ENCODE results near the gene SLC22A1. TPM values are rescaled to one million over a fixed set of nuclear protein-coding genes. Genes with fewer than 3 reads are reported as not detected.
A peak's percentile ranks its signal among the peaks of the same experiment; 100 is the strongest.

Gene SLC22A1
- total and polyA plus RNA-seq, 2 of the 4 experiments (the other 2 are of a cell fraction), result 0.10 TPM; not detected in 1

DNA sequence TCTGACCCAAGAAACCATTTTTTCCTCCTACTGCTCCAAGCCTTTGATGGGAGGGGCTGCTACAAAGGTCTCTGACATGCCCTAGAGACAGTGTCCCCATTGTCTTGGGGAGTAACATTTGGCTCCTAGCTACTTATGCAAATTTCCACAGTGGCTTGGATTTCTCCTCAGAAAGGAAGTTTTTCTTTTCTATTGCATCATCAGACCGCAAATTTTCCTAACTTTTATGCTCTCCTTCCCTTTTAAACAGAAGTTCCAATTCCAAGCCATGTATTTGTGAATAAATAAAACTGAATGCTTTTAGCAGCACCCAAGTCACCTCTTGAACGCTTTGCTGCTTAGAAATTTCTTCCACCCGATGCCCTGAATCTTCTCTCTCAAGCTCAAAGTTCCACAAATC, 86.0 kb downstream of the SLC22A1 start:
- Histone ChIP-seq H3K4me2 (ENCODE audit: low read depth, low read length) (no peak overlapping the region), H2BK20ac (ENCODE audit: low read depth, low read length) (no peak overlapping the region), H2AK9ac (replicated peaks; ENCODE audit: low read depth, low read length, poor library complexity) (no peak overlapping the region), H2BK120ac (ENCODE audit: low read depth, low read length) (no peak overlapping the region), H4K5ac (ENCODE audit: low read depth, low read length) (no peak overlapping the region), H3K27me3 (ENCODE audit: control insufficient read depth, insufficient read depth, low read length) (no peaks in the 10 kb centered on the region), H2BK15ac (ENCODE audit: low read depth, low read length) (no peak overlapping the region), H3K9me1 (ENCODE audit: insufficient read depth, low read length) (no peaks in the 10 kb centered on the region), H3K79me1 (ENCODE audit: low read depth in 1 of 2, low read length in 2 of 2) (no peaks in the 10 kb centered on the region), H3K18ac (ENCODE audit: low read depth, low read length) (no peak overlapping the region), H2AFZ (replicated peaks; ENCODE audit: low read length, poor library complexity) (no peak overlapping the region), H4K91ac (ENCODE audit: insufficient read depth, low read depth, low read length) (no peak overlapping the region), H3K36me3 (ENCODE audit: control insufficient read depth, insufficient read depth, low read length) (no peaks in the 10 kb centered on the region), H3K56ac (ENCODE audit: extremely low read depth, insufficient read depth, low read length) (no peak overlapping the region), H4K8ac (ENCODE audit: low read depth in 2 of 2, low read length in 2 of 2) (no peak overlapping the region), H3K23ac (ENCODE audit: low read depth, low read length) (no peak overlapping the region), H3K4me1 (ENCODE audit: control insufficient read depth, insufficient read depth, low read length) (no peaks in the 10 kb centered on the region), H3K4me3 (ENCODE audit: insufficient read depth, low read depth, low read length) (no peak overlapping the region), H3K9me3 (ENCODE audit: control insufficient read depth, insufficient read depth, low read length) (no peaks in the 10 kb centered on the region; the same call in 1 of the 2 replicates), H3K14ac (replicated peaks; ENCODE audit: low read depth, low read length) (no peak overlapping the region), H4K20me1 (ENCODE audit: insufficient read depth, low read length) (no peaks in the 10 kb centered on the region), H3K27ac (ENCODE audit: insufficient read depth, low read length) (no peak overlapping the region), H2AK5ac (ENCODE audit: low read depth, low read length) (no peak overlapping the region), H3K9ac (ENCODE audit: low read depth, low read length) (no peak overlapping the region), H2BK5ac (ENCODE audit: low read depth, low read length, poor library complexity, severe bottlenecking) (no peak overlapping the region), H3K4ac (ENCODE audit: low read depth, low read length) (no peak overlapping the region)
- ATAC-seq (ENCODE audit: low read depth) (no peak), DNase-seq (no peak)
- ChIA-PET POLR2A (ENCODE audit: unreplicated experiment) (no interaction called here), CTCF (no interaction called here)
- TF ChIP-seq, protein P1, sequence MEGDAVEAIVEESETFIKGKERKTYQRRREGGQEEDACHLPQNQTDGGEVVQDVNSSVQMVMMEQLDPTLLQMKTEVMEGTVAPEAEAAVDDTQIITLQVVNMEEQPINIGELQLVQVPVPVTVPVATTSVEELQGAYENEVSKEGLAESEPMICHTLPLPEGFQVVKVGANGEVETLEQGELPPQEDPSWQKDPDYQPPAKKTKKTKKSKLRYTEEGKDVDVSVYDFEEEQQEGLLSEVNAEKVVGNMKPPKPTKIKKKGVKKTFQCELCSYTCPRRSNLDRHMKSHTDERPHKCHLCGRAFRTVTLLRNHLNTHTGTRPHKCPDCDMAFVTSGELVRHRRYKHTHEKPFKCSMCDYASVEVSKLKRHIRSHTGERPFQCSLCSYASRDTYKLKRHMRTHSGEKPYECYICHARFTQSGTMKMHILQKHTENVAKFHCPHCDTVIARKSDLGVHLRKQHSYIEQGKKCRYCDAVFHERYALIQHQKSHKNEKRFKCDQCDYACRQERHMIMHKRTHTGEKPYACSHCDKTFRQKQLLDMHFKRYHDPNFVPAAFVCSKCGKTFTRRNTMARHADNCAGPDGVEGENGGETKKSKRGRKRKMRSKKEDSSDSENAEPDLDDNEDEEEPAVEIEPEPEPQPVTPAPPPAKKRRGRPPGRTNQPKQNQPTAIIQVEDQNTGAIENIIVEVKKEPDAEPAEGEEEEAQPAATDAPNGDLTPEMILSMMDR (conservative IDR thresholded peaks at IDR 0.05; ENCODE audit: low read depth, low read length), result no peak
- TF ChIP-seq ELK1 (IDR thresholded peaks at IDR 0.05; ENCODE audit: borderline replicate concordance, low read depth, low read length) (no peak), SMC3 (IDR thresholded peaks at IDR 0.05; ENCODE audit: low read depth, low read length) (no peak), CEBPB (IDR thresholded peaks at IDR 0.05; ENCODE audit: low read depth, low read length) (peak; percentile 12; the same call in 1 of the 2 replicates)
- WGBS, 2 experiments (ENCODE audit: extremely low coverage in 2 of 2, insufficient read length in 1 of 2), result no CpG with 5 or more reads among the region's 3 CpGs
- intact Hi-C loops (cut with micrococcal nuclease), result no loop called here
- dilution Hi-C loops (cut with HindIII; ENCODE audit: low sequenced_read_pairs, unreplicated experiment), result no loop called here
- no TSS peak for BruUV-seq (replicated peaks)
- in situ Hi-C loops (cut with MboI; ENCODE audit: low sequenced_read_pairs), result no loop called here

Small RNA genes lying within 50 kb of the gene (microRNA-seq; reads per million reads assigned to microRNA genes)
- not detected for gene AL645733.1 (ENCODE audit: insufficient read depth, insufficient read length)

Small RNA genes lying within 50 kb of the gene (small RNA-seq; reads per million reads assigned to genes)
- gene AL645733.1, result 0 reads per million in 5 experiments

Other genes starting within 250 kb of the SLC22A1 start
- gene MAS1, start 230.8 kb upstream of the SLC22A1 start, total RNA-seq (2012; rRNA removed), result not detected in 2 replicates
- under 0.01 TPM in 1 of 2 replicates, not detected in the other for gene MAS1, start 230.8 kb upstream of the SLC22A1 start, polyA plus RNA-seq (2012; rRNA removed)
- 33.2 and 38.6 TPM in 2 replicates for gene IGF2R, start 152.7 kb upstream of the SLC22A1 start, total RNA-seq (2012; rRNA removed)
- gene IGF2R, start 152.7 kb upstream of the SLC22A1 start, polyA plus RNA-seq (2012; rRNA removed), result 37.2 and 41.4 TPM in 2 replicates
- not detected in 2 replicates for gene SLC22A2, start 137.0 kb downstream of the SLC22A1 start, total RNA-seq (2012; rRNA removed)
- gene SLC22A2, start 137.0 kb downstream of the SLC22A1 start, polyA plus RNA-seq (2012; rRNA removed), result not detected in 2 replicates
- not detected in 2 replicates for gene SLC22A3, start 226.6 kb downstream of the SLC22A1 start, total RNA-seq (2012; rRNA removed)
- not detected in 2 replicates for gene SLC22A3, start 226.6 kb downstream of the SLC22A1 start, polyA plus RNA-seq (2012; rRNA removed)